GM12873 (cell line): ENCODE measurements around the gene SLC24A1.

Experiments used
- CTCF ChIP-seq: IDR thresholded peaks from 2 replicates; pipeline ENCODE4 v1.5.1; 2012; ENCODE audit warnings: low read depth, mild to moderate bottlenecking, moderate library complexity, low read length, control low read depth; ENCODE audit not compliant: insufficient read depth; ENCODE audit errors: missing control alignments

The SLC24A1 gene

DNA sequence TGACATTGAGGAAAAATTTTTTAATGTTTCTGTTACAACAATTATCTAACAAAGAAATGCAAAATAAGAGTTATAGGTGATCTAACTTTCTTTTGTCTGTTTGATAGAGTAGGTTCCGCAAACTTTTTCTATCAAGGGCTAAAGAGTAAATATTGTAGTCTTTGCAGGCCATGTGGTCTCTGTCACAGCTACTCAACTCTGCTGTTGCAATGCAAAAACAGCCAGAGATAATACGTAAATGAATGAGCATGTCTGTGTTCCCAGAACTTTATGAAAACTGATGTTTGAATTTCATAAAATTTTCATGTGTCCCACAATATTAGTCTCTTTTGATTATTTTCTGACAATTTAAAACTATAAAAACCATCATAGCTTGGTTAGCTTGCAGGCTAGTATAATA is 73.3 kb downstream of the SLC24A1 start:
- no peak for TF ChIP-seq CTCF
